Loucy (cell line): Measurements from ENCODE around the gene TLCD5.

Source experiments
- H2AFZ ChIP-seq: fragments of 200-600 bp; sonication (generic); 2 replicates; pipeline ENCODE4 v1.6.0; 2016; ENCODE audit warnings: antibody characterized with exemption, mild to moderate bottlenecking, low read length, moderate library complexity
- H3F3A ChIP-seq: fragments of 200-600 bp; 2 replicates; pipeline ENCODE4 v1.6.0; 2016; ENCODE audit warnings: antibody characterized with exemption, low read depth, mild to moderate bottlenecking
- H3K27me3 ChIP-seq: fragments of 200-600 bp; sonication (generic); 2 replicates; pipeline ENCODE4 v1.6.1; 2014; ENCODE audit warnings: low read length, mild to moderate bottlenecking; ENCODE audit not compliant: insufficient read depth, poor library complexity, severe bottlenecking
- H3K36me3 ChIP-seq: fragments of 200-600 bp; sonication (generic); 2 replicates; pipeline ENCODE4 v1.6.1; 2016; ENCODE audit warnings: low read length; ENCODE audit not compliant: insufficient read depth
- H3K4me1 ChIP-seq: fragments of 200-600 bp; sonication (generic); 2 replicates; pipeline ENCODE4 v1.5.1; 2014; ENCODE audit warnings: low read length, mild to moderate bottlenecking; ENCODE audit not compliant: insufficient read depth, poor library complexity, severe bottlenecking
- H3K4me2 ChIP-seq: fragments of 200-600 bp; sonication (generic); 2 replicates; pipeline ENCODE4 v1.6.0; 2014; ENCODE audit warnings: antibody characterized with exemption, low read length, low read depth, mild to moderate bottlenecking; ENCODE audit not compliant: poor library complexity, severe bottlenecking
- H3K4me3 ChIP-seq: fragments of 200-600 bp; sonication (generic); 2 replicates; pipeline ENCODE4 v1.5.1; 2014; ENCODE audit warnings: low read length, mild to moderate bottlenecking, mixed read lengths; ENCODE audit not compliant: poor library complexity, severe bottlenecking
- H3K79me2 ChIP-seq: fragments of 200-600 bp; sonication (generic); 2 replicates; pipeline ENCODE4 v1.6.1; 2014; ENCODE audit warnings: low read length; ENCODE audit not compliant: insufficient read depth
- H3K9ac ChIP-seq: fragments of 200-600 bp; sonication (generic); 2 replicates; pipeline ENCODE4 v1.6.0; 2014; ENCODE audit warnings: mild to moderate bottlenecking, low read depth, low read length, moderate library complexity; ENCODE audit not compliant: poor library complexity, severe bottlenecking
- H3K9me2 ChIP-seq: fragments of 200-600 bp; sonication (generic); replicated peaks from 2 replicates; pipeline ENCODE4 v1.6.1; 2016; ENCODE audit warnings: low read depth, low read length, mixed read lengths
- H3K9me3 ChIP-seq: fragments of 200-600 bp; sonication (generic); 2 replicates; pipeline ENCODE4 v1.6.1; 2014; ENCODE audit warnings: mild to moderate bottlenecking, antibody characterized with exemption, low read length, low read depth; ENCODE audit not compliant: insufficient read depth
- H4K20me1 ChIP-seq: fragments of 200-600 bp; sonication (generic); 2 replicates; pipeline ENCODE4 v1.6.0; 2014; ENCODE audit warnings: antibody characterized with exemption, low read length, mild to moderate bottlenecking; ENCODE audit not compliant: insufficient read depth, poor library complexity, severe bottlenecking
- EZH2phosphoT487 ChIP-seq: fragments of 200-600 bp; IDR thresholded peaks from 2 replicates; pipeline ENCODE4 v1.6.1; 2018; ENCODE audit warnings: antibody characterized with exemption, mild to moderate bottlenecking, moderate library complexity, borderline replicate concordance
- TF ChIP-seq, protein P1 (sequence below): fragments of 200-600 bp; sonication (generic); conservative IDR thresholded peaks from 2 replicates; pipeline ENCODE4 v1.5.1; 2014; ENCODE audit warnings: mild to moderate bottlenecking, antibody characterized with exemption, low read length

TLCD5 gene

DNA sequence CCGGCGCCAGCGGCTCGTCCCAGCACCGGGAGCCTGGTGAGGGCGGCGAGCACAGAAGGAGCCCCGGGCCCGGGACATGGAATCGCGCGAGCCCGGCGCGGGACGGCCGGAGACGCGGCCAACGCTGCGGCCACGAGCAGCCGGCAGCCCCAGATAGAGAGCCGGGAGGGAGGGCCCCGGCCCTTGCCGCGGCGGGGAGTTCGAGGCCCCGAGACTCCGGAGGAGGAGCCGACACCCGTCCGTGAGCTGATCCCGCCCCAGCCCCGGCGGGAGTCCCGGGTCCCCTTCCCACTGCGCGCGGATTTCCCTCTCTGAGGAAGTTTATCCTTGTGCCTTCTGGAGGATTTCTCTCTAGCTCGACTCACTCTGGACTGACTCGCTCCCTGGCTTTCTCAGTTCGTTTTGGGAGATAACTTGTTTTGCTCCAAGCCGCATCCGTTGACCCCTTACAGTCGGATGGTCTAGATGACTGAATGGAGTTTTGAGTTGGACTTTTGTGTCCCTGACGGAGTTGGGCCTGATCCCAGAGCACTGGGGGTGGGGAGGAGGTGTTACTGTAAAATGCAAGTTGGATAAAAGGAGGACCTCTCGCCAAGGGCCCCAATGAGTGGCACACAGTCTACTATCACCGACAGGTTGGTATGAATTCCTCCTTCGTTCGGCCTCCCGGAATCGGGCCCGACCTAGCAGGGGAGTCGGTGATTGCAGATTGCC lies 11.7 kb downstream of the TLCD5 start:
- Histone ChIP-seq H3K4me1 (no peaks in the 10 kb centered on the region), H3K79me2 (no peaks in the 10 kb centered on the region), H3K27me3 (peaks cover 56% of the 10 kb centered on the region), H3K4me2 (no peak overlapping the region), H3K9me2 (no peaks in the 10 kb centered on the region), H3K36me3 (no peaks in the 10 kb centered on the region), H3K9me3 (no peaks in the 10 kb centered on the region), H3K4me3 (no peak overlapping the region), H3K9ac (no peak overlapping the region), H3F3A (no peaks in the 10 kb centered on the region), H4K20me1 (no peaks in the 10 kb centered on the region), H2AFZ (no peak overlapping the region)
- TF ChIP-seq, protein P1, sequence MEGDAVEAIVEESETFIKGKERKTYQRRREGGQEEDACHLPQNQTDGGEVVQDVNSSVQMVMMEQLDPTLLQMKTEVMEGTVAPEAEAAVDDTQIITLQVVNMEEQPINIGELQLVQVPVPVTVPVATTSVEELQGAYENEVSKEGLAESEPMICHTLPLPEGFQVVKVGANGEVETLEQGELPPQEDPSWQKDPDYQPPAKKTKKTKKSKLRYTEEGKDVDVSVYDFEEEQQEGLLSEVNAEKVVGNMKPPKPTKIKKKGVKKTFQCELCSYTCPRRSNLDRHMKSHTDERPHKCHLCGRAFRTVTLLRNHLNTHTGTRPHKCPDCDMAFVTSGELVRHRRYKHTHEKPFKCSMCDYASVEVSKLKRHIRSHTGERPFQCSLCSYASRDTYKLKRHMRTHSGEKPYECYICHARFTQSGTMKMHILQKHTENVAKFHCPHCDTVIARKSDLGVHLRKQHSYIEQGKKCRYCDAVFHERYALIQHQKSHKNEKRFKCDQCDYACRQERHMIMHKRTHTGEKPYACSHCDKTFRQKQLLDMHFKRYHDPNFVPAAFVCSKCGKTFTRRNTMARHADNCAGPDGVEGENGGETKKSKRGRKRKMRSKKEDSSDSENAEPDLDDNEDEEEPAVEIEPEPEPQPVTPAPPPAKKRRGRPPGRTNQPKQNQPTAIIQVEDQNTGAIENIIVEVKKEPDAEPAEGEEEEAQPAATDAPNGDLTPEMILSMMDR, result no peak
- TF ChIP-seq EZH2phosphoT487, result no peak

- Histone ChIP-seq H3F3A (no peaks in the 10 kb centered on the region), H4K20me1 (no peaks in the 10 kb centered on the region), H3K4me1 (no peaks in the 10 kb centered on the region)
These were observed 12.4 kb downstream of the TLCD5 start for GRCh38 chr11:120337355-120338106.

DNA sequence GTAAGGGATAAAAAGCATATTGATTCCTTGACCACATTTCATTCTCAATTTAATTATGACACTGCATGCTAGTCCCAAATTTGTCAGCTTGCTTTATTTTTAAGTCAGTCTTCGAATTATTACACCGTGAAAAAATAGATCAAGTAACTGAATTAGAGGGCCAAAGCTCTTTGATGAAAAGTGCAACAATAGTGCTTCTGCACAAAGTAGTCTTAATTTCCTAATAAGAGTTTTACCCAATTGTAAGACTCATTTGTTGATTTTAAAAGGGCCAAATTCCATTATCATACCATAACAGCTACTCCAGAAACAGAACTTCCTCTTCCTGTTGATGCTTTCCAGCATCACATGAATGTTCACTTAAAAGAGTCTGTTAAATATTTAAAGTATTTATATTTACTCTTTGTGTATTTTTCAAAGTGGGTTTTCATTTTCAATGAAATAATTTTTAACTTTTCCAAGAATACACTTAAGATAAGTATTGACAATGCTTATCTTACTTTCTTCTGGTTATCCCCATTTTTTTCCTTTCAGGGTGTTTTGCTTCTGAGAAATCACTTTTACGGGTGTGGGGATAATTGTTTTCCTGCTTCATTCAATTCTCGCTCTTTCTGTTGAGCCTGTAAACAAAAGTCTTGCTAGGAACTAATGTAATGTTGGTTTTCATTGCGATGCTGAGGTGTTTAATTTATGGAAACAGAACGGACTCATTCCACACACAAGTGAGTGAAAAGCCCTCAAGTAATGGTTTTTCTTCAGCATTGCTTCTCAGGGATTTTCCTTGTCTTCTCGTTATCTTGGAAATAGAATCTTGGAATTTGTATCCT lies 13.2 kb downstream of the TLCD5 start:
- Histone ChIP-seq H3K9ac (no peak overlapping the region), H2AFZ (no peak overlapping the region), H3K9me3 (no peaks in the 10 kb centered on the region), H3K4me1 (no peaks in the 10 kb centered on the region), H3K4me3 (no peak overlapping the region), H3K9me2 (no peaks in the 10 kb centered on the region), H4K20me1 (no peaks in the 10 kb centered on the region), H3K36me3 (no peaks in the 10 kb centered on the region), H3K27me3 (peaks cover 67% of the 10 kb centered on the region), H3F3A (no peaks in the 10 kb centered on the region), H3K79me2 (no peaks in the 10 kb centered on the region), H3K4me2 (no peak overlapping the region)
- no peak for TF ChIP-seq EZH2phosphoT487
- TF ChIP-seq, protein P1, result no peak

More at GRCh38 chr11:120337355-120338106, 12.4 kb downstream of the TLCD5 start:
- H3K9me3 ChIP-seq, result no peaks in the 10 kb centered on the region
- H3K9me2 ChIP-seq, result no peaks in the 10 kb centered on the region
- no peak overlapping the region for H3K4me2 ChIP-seq
- H3K9ac ChIP-seq, result no peak overlapping the region
- H2AFZ ChIP-seq, result no peak overlapping the region
- H3K27me3 ChIP-seq, result peaks cover 59% of the 10 kb centered on the region
- H3K4me3 ChIP-seq, result no peak overlapping the region
- no peaks in the 10 kb centered on the region for H3K79me2 ChIP-seq
- no peaks in the 10 kb centered on the region for H3K36me3 ChIP-seq
- TF ChIP-seq EZH2phosphoT487, result no peak
- TF ChIP-seq, protein P1, result no peak
